HCT116 (cell line): ENCODE results near the gene JAK1. TPM values are rescaled to one million over a fixed set of nuclear protein-coding genes. Genes with fewer than 3 reads are reported as not detected.

Experiments
- ATAC-seq: fragments of 200-7000 bp; cut with Tn5 transposase; 2 replicates; pipeline ENCODE4 v1.9.1; 2020; ENCODE audit warnings: mild to moderate bottlenecking, moderate library complexity
- BruUV-seq: library from RNA; stranded (reverse); fragments of 400-500 nt; replicated peaks from 2 replicates; lab custom pipeline; 2021; lab: Mats Ljungman, UMichigan
- CTCF ChIA-PET: fragments of 300-600 bp; sonication (Branson Sonifier 250); formaldehyde crosslinking; loops from one replicate; lab custom pipeline; 2021; ENCODE audit warnings: antibody characterized with exemption; lab: Charles Lee
- POLR2A ChIA-PET: fragments of 300-600, 350-600 bp; sonication (Branson Sonifier 250); formaldehyde crosslinking; loops from one replicate; lab custom pipeline; 2021; ENCODE audit warnings: antibody characterized with exemption; lab: Charles Lee
- RAD21 ChIA-PET, 2 experiments: fragments of 300-600 bp; sonication (Branson Sonifier 250); formaldehyde crosslinking; loops; one replicate each; lab custom pipeline; 2023; ENCODE audit warnings: low total read pairs in 2 of 2; ENCODE audit not compliant: uncharacterized antibody in 2 of 2, unreplicated experiment in 2 of 2, low non-redundant PET in 1 of 2; lab: Charles Lee
- DNase-seq: peaks from one replicate; pipeline ENCODE4 v3.0.0-alpha.2; 2010; ENCODE audit warnings: low read depth, low spot score
- H2AFZ ChIP-seq: fragments of 200-600 bp; shearing (Covaris generic), sonication (generic); 2 replicates; pipeline ENCODE4 v1.6.1; 2017; ENCODE audit warnings: low read depth, mixed run types, mixed read lengths, antibody characterized with exemption, low read length; ENCODE audit not compliant: poor library complexity, severe bottlenecking
- H3K27ac ChIP-seq: 2 replicates; pipeline ENCODE4 v1.5.1; 2012; ENCODE audit warnings: low read depth, low read length
- H3K27me3 ChIP-seq: fragments of 200-600 bp; sonication (generic); 2 replicates; pipeline ENCODE4 v1.6.1; 2016; ENCODE audit warnings: mixed run types, low read length, mixed read lengths; ENCODE audit not compliant: insufficient read depth
- H3K36me3 ChIP-seq, 2 experiments: fragments of 200-500 bp in 1 of 2; fragments of 200-600 bp in 1 of 2; sonication (Bioruptor generic) in 1 of 2; sonication (generic) in 1 of 2; 2 replicates each; pipeline versions ENCODE4 v1.5.1 to v1.6.1; 2014 to 2016; ENCODE audit warnings: low read length in 2 of 2, inconsistent platforms in 1 of 2, mixed read lengths in 1 of 2, mixed run types in 1 of 2; ENCODE audit not compliant: insufficient read depth in 2 of 2, control insufficient read depth in 1 of 2
- H3K4me1 ChIP-seq, 2 experiments: fragments of 200-600 bp in 1 of 2; sonication (generic) in 1 of 2; 2 replicates each; pipeline versions ENCODE4 v1.5.1 to v1.6.1; 2012 to 2017; ENCODE audit warnings: low read length in 2 of 2, inconsistent platforms in 1 of 2, mild to moderate bottlenecking in 1 of 2, mixed read lengths in 1 of 2, mixed run types in 1 of 2, moderate library complexity in 1 of 2; ENCODE audit not compliant: insufficient read depth in 2 of 2, control insufficient read depth in 1 of 2
- H3K4me2 ChIP-seq: fragments of 200-600 bp; sonication (generic); 2 replicates; pipeline ENCODE4 v1.6.1; 2017; ENCODE audit warnings: mixed run types, low read length, mixed read lengths
- H3K4me3 ChIP-seq, 2 experiments: fragments of 200-600 bp in 1 of 2; sonication (generic) in 1 of 2; replicated peaks in 1 of 2; 2 replicates each; pipeline ENCODE4 v1.5.1; 2011 to 2016; ENCODE audit warnings: low read length in 2 of 2, control low read depth in 1 of 2, low read depth in 1 of 2, mild to moderate bottlenecking in 1 of 2, mixed read lengths in 1 of 2, mixed run types in 1 of 2
- H3K79me2 ChIP-seq: fragments of 200-600 bp; sonication (generic); 2 replicates; pipeline ENCODE4 v1.6.1; 2017; ENCODE audit warnings: mild to moderate bottlenecking, mixed run types, low read length, moderate library complexity, mixed read lengths; ENCODE audit not compliant: insufficient read depth
- H3K9ac ChIP-seq: fragments of 200-600 bp; sonication (generic); 2 replicates; pipeline ENCODE4 v1.6.1; 2016; ENCODE audit warnings: low read length, mixed read lengths
- H3K9me2 ChIP-seq: fragments of 200-600 bp; sonication (generic), shearing (Covaris generic); 2 replicates; pipeline ENCODE4 v1.6.1; 2017; ENCODE audit warnings: mixed run types, mild to moderate bottlenecking, moderate library complexity; ENCODE audit not compliant: insufficient read depth
- H3K9me3 ChIP-seq, 2 experiments: fragments of 200-500 bp in 1 of 2; fragments of 200-600 bp in 1 of 2; sonication (Bioruptor generic) in 1 of 2; sonication (generic) in 1 of 2; 2 replicates each; pipeline ENCODE4 v1.6.1; 2014 to 2017; ENCODE audit warnings: low read length in 2 of 2, mixed read lengths in 2 of 2, inconsistent platforms in 1 of 2, low read depth in 1 of 2, mild to moderate bottlenecking in 1 of 2, mixed run types in 1 of 2, moderate library complexity in 1 of 2; ENCODE audit not compliant: control insufficient read depth in 1 of 2, insufficient read depth in 1 of 2
- H4K20me1 ChIP-seq: fragments of 200-600 bp; sonication (generic), shearing (Covaris generic); 2 replicates; pipeline ENCODE4 v1.6.1; 2017; ENCODE audit warnings: mixed run types, mild to moderate bottlenecking, moderate library complexity; ENCODE audit not compliant: insufficient read depth
- CBX3 ChIP-seq: IDR thresholded peaks from 2 replicates; pipeline ENCODE4 v1.6.1; 2012; ENCODE audit warnings: low read depth
- CEBPB ChIP-seq: IDR thresholded peaks from 2 replicates; pipeline ENCODE4 v1.6.1; 2012; ENCODE audit warnings: low read depth
- CTCF ChIP-seq, 3 experiments: fragments of 200-600 bp in 1 of 3; sonication (generic) in 1 of 3; IDR thresholded peaks in 2 of 3; conservative IDR thresholded peaks in 1 of 3; 2 replicates each; pipeline ENCODE4 v1.5.1; 2012 to 2017; ENCODE audit warnings: low read depth in 2 of 3, low read length in 2 of 3, antibody characterized with exemption in 1 of 3, borderline replicate concordance in 1 of 3, control low read depth in 1 of 3, mild to moderate bottlenecking in 1 of 3, mixed read lengths in 1 of 3, mixed run types in 1 of 3, moderate library complexity in 1 of 3; ENCODE audit not compliant: insufficient read depth in 1 of 3
- EGR1 ChIP-seq: IDR thresholded peaks from 2 replicates; pipeline ENCODE4 v1.6.1; 2012; ENCODE audit warnings: low read depth
- ELF1 ChIP-seq: IDR thresholded peaks from 2 replicates; pipeline ENCODE4 v1.6.1; 2012; ENCODE audit warnings: low read depth, borderline replicate concordance
- EZH2 ChIP-seq: fragments of 200-600 bp; sonication (generic); IDR thresholded peaks from 2 replicates; pipeline ENCODE4 v1.6.1; 2017; ENCODE audit warnings: antibody characterized with exemption, mixed run types
- EZH2phosphoT487 ChIP-seq: fragments of 200-600 bp; IDR thresholded peaks from 2 replicates; pipeline ENCODE4 v1.6.1; 2018; ENCODE audit warnings: antibody characterized with exemption, borderline replicate concordance
- FOSL1 ChIP-seq: IDR thresholded peaks from 2 replicates; pipeline ENCODE4 v1.6.1; 2012; ENCODE audit warnings: low read depth
- JUND ChIP-seq: IDR thresholded peaks from 2 replicates; pipeline ENCODE4 v1.6.1; 2012
- POLR2A ChIP-seq: IDR thresholded peaks from 2 replicates; pipeline ENCODE4 v1.7.0; 2011; ENCODE audit warnings: borderline replicate concordance; ENCODE audit not compliant: insufficient read depth, insufficient read length; ENCODE audit errors: extremely low read depth
- POLR2AphosphoS5 ChIP-seq: IDR thresholded peaks from 2 replicates; pipeline ENCODE4 v1.6.1; 2011; ENCODE audit warnings: mild to moderate bottlenecking, low read depth, low read length, moderate library complexity
- RAD21 ChIP-seq: IDR thresholded peaks from 2 replicates; pipeline ENCODE4 v1.6.1; 2012; ENCODE audit warnings: low read depth, mild to moderate bottlenecking
- REST ChIP-seq: IDR thresholded peaks from 2 replicates; pipeline ENCODE4 v1.6.1; 2012; ENCODE audit warnings: low read depth
- SIN3A ChIP-seq: IDR thresholded peaks from 2 replicates; pipeline ENCODE4 v1.6.1; 2012; ENCODE audit warnings: low read depth
- SP1 ChIP-seq: IDR thresholded peaks from 2 replicates; pipeline ENCODE4 v1.6.1; 2012; ENCODE audit warnings: low read depth
- YY1 ChIP-seq: IDR thresholded peaks from 2 replicates; pipeline ENCODE4 v1.6.1; 2011; ENCODE audit warnings: low read length, low read depth, moderate library complexity, mild to moderate bottlenecking; ENCODE audit not compliant: insufficient replicate concordance; ENCODE audit errors: extremely low read depth
- ZBTB33 ChIP-seq: IDR thresholded peaks from 2 replicates; pipeline ENCODE4 v1.6.1; 2011; ENCODE audit warnings: mild to moderate bottlenecking, low read length, moderate library complexity; ENCODE audit not compliant: insufficient replicate concordance; ENCODE audit errors: extremely low read depth
- intact Hi-C: fragments of 100-400 bp; cut with micrococcal nuclease; formaldehyde crosslinking; loops from 2 replicates; pipeline ENCODE4 v1.10.0; 2022
- total RNA-seq: library from RNA; stranded (reverse); gene quantifications from one replicate; pipeline ENCODE4 v1.2.1, GENCODE V29; 2021; ENCODE audit not compliant: unreplicated experiment

Gene JAK1
- total RNA-seq, 1 experiment from 2014 or later, result 53.2 TPM

DNA sequence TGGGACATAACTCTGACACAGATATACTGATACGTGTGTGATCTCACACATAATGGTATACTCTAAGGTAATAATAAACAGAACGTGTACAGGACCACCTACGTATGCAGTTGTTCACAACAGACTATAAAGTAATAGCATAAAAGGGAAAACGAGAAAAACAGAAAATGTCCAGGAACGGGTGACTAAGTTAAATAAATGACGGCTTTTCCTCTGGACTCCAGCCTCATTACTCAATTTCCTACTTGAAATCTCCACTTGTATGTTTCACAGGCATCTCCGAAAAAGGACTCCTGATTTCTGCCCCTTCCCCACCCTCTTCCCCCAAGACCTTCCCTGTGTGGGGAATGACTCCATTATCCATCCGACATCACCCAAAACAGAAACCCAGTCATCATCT is 95.1 kb downstream of the JAK1 start (continued):
- no peak for TF ChIP-seq ZBTB33

GRCh38 chr1:64867266-64867665 is 99.1 kb downstream of the JAK1 start:
- no peak overlapping the region for H3K9ac ChIP-seq
- no peak overlapping the region for H3K4me2 ChIP-seq
- DNase-seq, result no peak
- no peaks in the 10 kb centered on the region for H3K27me3 ChIP-seq
- no peak overlapping the region for H2AFZ ChIP-seq
- no peaks in the 10 kb centered on the region for H3K79me2 ChIP-seq
- intact Hi-C loops, result loop anchor here (10.0 kb wide), 1 partner anchor 98 kb away; the partner anchor contains the start of gene JAK1
- no peaks in the 10 kb centered on the region for H3K9me3 ChIP-seq
- ChIA-PET RAD21 (no interaction called here), CTCF (no interaction called here), POLR2A (no interaction called here)
- H3K27ac ChIP-seq, result no peak overlapping the region
- no peak for ATAC-seq
- peaks cover 7 to 10% of the 10 kb centered on the region in 2 experiments; a peak in 3 of 4 replicates for H3K4me1 ChIP-seq
- no peaks in the 10 kb centered on the region; a peak in 1 of 4 replicates for H3K36me3 ChIP-seq
- no peaks in the 10 kb centered on the region for H3K9me2 ChIP-seq
- no peak overlapping the region for H3K4me3 ChIP-seq
- BruUV-seq, result no TSS peak
- no peaks in the 10 kb centered on the region for H4K20me1 ChIP-seq
- TF ChIP-seq ZBTB33 (no peak), YY1 (no peak), REST (no peak), ELF1 (no peak), JUND (no peak), SP1 (no peak), EZH2phosphoT487 (no peak), CBX3 (no peak), EZH2 (no peak), CTCF (IDR thresholded peaks at IDR 0.05 in 2 of 3, conservative IDR thresholded peaks at IDR 0.05 in 1 of 3; ENCODE audit: borderline replicate concordance in 1 of 3, insufficient read depth in 1 of 3, low read depth in 2 of 3, low read length in 2 of 3) (no peak), CEBPB (no peak), FOSL1 (no peak), POLR2AphosphoS5 (no peak), EGR1 (no peak), POLR2A (no peak), SIN3A (no peak), RAD21 (no peak)
